Liver (tissue), 3 donors: ENCODE results near the gene NUB1.

Experiments used
- ATF3 ChIP-seq: IDR thresholded peaks from 2 replicates; pipeline ENCODE4 v1.6.1; 2016; ENCODE audit warnings: antibody characterized with exemption
- CTCF ChIP-seq: fragments of 150-350 bp; IDR thresholded peaks from 2 replicates; pipeline ENCODE4 v1.5.1; 2017; ENCODE audit warnings: improper control_type of control experiment, low read depth, low read length; ENCODE audit not compliant: missing input control
- EGR1 ChIP-seq, 2 donors: IDR thresholded peaks; 2 replicates each; pipeline ENCODE4 v1.6.1; 2016 to 2018; ENCODE audit warnings: antibody characterized with exemption in 2 of 2, low read depth in 2 of 2
- FOXA2 ChIP-seq: IDR thresholded peaks from 2 replicates; pipeline ENCODE4 v1.6.1; 2016; ENCODE audit warnings: antibody characterized with exemption
- GABPA ChIP-seq, 2 donors: IDR thresholded peaks in 1 of 2; conservative IDR thresholded peaks in 1 of 2; 2 replicates each; pipeline ENCODE4 v1.6.1; 2016; ENCODE audit warnings: antibody characterized with exemption in 2 of 2, mild to moderate bottlenecking in 1 of 2, moderate library complexity in 1 of 2
- JUND ChIP-seq, 2 donors: IDR thresholded peaks; 2 replicates each; pipeline ENCODE4 v1.6.1; 2016; ENCODE audit warnings: antibody characterized with exemption in 2 of 2
- MAX ChIP-seq: IDR thresholded peaks from 2 replicates; pipeline ENCODE4 v1.6.1; 2016; ENCODE audit warnings: antibody characterized with exemption
- RAD21 ChIP-seq, 2 donors: IDR thresholded peaks; 2 replicates each; pipeline ENCODE4 v1.6.1; 2016; ENCODE audit warnings: antibody characterized with exemption in 2 of 2, mild to moderate bottlenecking in 2 of 2
- REST ChIP-seq: IDR thresholded peaks from 2 replicates; pipeline ENCODE4 v1.6.1; 2016; ENCODE audit warnings: antibody characterized with exemption, mild to moderate bottlenecking
- RXRA ChIP-seq, 2 donors: IDR thresholded peaks; 2 replicates each; pipeline ENCODE4 v1.6.1; 2017 to 2018; ENCODE audit warnings: antibody characterized with exemption in 2 of 2, mild to moderate bottlenecking in 1 of 2
- SP1 ChIP-seq: IDR thresholded peaks from 2 replicates; pipeline ENCODE4 v1.6.1; 2018; ENCODE audit warnings: antibody characterized with exemption, mild to moderate bottlenecking
- TAF1 ChIP-seq: conservative IDR thresholded peaks from 2 replicates; pipeline ENCODE4 v1.6.1; 2016; ENCODE audit warnings: antibody characterized with exemption, mild to moderate bottlenecking
- YY1 ChIP-seq: IDR thresholded peaks from 2 replicates; pipeline ENCODE4 v1.6.1; 2016; ENCODE audit warnings: antibody characterized with exemption, mild to moderate bottlenecking
- ZBTB33 ChIP-seq: IDR thresholded peaks from 2 replicates; pipeline ENCODE4 v1.6.1; 2016; ENCODE audit warnings: antibody characterized with exemption
- donor health status: healthy.
- donor health status: healthy.

GRCh38 chr7:151416941-151417315 lies 75.3 kb downstream of the NUB1 start:
- no peak for TF ChIP-seq CTCF
- TF ChIP-seq RAD21 (IDR thresholded peaks at IDR 0.05) = no peak
- TF ChIP-seq MAX = no peak
- no peak for TF ChIP-seq GABPA (IDR thresholded peaks at IDR 0.05 in 1 of 2, conservative IDR thresholded peaks at IDR 0.05 in 1 of 2)
- TF ChIP-seq TAF1 = no peak
- TF ChIP-seq RXRA (IDR thresholded peaks at IDR 0.05) = peak in 1 of 2 donors; percentile 5
- TF ChIP-seq JUND (IDR thresholded peaks at IDR 0.05) = no peak
- TF ChIP-seq ATF3 = no peak
- TF ChIP-seq FOXA2 = no peak
- no peak for TF ChIP-seq ZBTB33
- no peak for TF ChIP-seq REST
- TF ChIP-seq YY1 = no peak
- no peak for TF ChIP-seq SP1
- TF ChIP-seq EGR1 (IDR thresholded peaks at IDR 0.05; ENCODE audit: low read depth in 2 of 2) = no peak
